HG03565 (cell line): Measurements from ENCODE around the gene WNT7A.
"Not testable (repeated sequence)": the region's sequence is repeated elsewhere in the genome, so short reads cannot be mapped to it uniquely, and the experiment has no call there.

Experiments
- ATAC-seq: cut with Tn5 transposase; IDR thresholded peaks from one replicate; pipeline ENCODE4 v1.9.1; 2021; ENCODE audit warnings: mild to moderate bottlenecking, moderate library complexity; ENCODE audit not compliant: unreplicated experiment

The WNT7A gene

DNA sequence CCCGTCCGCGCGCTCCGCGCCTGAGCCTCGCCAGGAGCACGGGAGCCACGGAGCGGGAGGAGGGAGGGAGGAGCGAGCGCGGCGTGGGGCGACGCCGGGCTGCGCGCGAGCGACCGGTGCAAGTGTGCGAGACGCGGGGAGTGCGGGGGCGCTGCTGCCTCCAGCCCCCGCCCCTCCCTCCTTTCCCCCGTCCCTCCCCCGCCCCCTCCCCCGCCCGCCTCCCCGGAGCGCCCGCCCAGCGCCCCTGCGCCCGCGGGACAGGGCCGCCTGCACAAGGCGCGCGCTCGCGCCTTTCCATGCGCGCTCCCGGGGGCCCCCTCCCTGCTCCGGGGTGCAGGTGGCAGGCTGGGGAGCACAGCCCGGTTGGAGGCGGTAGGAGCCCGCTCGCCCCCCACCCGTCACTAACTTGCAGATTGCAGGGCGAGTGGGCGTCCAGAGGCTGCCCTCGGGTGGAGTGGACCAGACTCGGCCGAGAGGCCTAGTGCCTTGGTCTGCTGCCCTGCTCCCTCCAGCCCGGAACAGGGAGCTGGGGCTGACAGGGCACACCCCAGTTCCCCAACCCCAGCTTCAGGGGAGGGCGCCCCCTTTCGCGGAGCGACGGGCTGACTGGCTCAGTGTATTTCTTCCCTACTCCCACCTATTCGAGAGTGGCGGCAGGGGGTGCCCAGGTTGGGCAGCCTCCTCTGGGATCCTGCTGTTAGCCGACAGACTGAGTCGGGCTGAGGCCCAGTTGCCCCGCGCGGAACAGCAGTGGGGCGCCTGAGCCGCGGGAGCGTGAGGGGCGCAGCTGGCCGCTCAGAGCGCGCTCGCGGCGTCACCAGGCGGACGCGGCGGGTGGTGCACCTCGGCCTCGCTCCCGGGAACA lies at the start of gene WNT7A:
Gene WNT7A, minus strand, starts transcription at position 126 of the 865 bp plus-strand sequence. CDS start 255 bp downstream, outside the sequence.
- ATAC-seq: no peak

- ATAC-seq: not testable (repeated sequence)
Measured at GRCh38 chr3:13928741-13929140, 48.9 kb upstream of the WNT7A start.

DNA sequence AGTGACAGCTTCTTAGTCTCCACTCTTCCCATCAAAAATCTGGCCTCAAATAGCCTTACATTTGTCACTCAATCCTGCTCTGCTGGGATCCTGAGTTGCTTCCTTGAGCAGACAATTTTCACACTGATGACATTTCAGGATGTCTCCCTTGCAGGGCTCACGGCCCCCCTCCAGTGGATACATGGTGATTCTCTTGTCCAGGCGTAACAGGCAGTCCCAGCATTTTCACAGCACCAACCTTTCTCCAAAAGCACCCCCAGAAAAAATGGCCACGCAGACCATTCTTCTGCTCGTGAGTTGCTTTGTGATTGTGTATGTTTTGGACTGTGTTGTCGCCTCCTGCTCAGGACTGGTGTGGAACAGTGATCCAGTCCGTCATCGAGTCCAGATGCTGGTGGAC lies 47.4 kb upstream of the WNT7A start:
- no peak for ATAC-seq

- no peak for ATAC-seq
Measured at GRCh38 chr3:13916375-13916774, 36.5 kb upstream of the WNT7A start.

DNA sequence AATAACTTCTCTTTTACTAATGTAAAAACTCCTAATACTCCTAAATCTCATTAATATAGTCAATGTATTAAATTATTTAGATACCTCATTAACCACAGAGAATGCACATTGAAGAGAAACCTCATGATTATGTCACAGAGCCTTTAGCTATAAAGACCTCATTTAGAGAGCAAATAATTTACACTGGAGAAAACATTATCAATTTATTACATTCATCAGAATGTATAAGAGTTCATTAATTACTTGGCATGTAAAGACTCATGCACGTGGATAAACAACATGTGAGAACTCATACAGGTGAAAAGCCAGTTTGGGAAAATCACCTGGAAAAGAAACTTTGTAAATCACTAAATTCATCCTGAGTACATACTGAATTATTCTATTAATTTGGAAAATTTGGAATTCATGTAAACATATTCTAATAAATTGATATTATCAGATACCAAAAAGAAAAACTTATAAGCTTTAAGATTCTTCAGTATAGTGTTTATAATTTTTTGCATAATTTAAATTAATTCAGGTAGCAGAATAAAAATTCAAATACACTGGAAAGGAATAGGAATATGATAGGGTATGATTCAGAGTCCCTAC lies 22.9 kb upstream of the WNT7A start:
- no peak for ATAC-seq

DNA sequence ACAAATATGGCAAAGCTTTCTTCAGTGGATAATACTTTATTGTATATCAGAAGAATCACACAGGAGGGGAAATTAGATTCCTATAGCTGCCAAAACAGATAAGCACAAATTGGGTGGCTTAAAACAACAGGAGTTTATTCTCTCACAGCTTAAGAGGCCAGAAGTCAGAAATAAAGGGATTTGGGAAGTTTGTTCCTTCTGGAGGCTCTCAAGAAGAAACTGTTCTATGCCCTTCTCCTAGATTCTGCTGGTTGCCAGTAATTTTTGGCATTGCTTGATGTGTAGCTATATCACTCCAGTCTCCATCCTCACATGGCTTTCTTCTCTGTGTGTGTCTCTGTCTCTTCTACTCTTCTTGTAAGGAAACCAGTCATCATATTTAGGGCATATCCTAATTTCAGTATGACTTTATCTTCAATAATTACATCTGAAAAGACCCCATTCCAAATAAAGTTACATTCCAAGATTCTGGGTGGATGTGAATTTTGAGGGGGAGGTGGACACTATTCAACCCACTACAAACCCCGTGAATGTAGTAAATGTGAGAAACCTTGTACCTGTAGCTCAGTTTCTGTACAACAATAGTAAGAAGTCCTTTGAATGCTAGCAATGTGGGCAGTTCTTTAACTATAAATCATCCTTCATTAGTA lies 22.2 kb upstream of the WNT7A start:
- no peak for ATAC-seq

- no peak for ATAC-seq
Measured at GRCh38 chr3:13898346-13898745, 18.5 kb upstream of the WNT7A start.

DNA sequence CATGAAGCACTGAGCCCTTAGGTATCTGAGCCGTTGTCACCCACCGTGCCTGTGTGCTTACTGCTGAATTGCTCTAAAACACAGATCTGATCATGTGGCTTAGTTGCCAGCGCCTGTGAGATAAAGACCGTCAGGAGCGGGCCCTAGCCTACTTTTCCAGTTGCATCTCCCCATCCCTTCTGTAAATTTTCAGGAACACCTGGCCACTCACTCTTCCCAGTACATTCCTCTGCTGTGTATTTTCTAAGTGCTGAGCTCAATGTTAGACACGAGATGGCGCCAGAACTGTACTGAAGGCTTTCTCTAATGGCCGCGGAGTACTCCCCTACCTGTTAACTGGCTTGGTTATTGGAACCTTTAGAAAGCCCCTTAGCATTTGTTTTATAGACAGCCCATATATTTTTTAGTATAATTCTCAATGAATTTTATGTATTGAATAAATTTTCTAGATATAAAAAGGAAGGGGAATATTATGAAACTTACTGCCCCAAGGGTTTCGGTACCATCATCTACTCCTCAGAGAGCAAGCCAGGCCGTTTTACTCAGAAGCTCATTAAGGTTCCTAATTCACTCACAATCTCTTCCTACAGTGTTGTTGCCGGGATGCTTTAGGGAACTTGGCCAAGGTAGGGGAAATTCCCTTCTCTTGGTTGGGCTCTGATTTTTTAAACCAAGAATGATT lies 16.7 kb upstream of the WNT7A start:
- ATAC-seq: no peak

GRCh38 chr3:13895155-13896105 lies 15.6 kb upstream of the WNT7A start:
- peak; percentile 95 for ATAC-seq

- ATAC-seq: no peak
Measured at GRCh38 chr3:13894807-13895154, 14.9 kb upstream of the WNT7A start.

DNA sequence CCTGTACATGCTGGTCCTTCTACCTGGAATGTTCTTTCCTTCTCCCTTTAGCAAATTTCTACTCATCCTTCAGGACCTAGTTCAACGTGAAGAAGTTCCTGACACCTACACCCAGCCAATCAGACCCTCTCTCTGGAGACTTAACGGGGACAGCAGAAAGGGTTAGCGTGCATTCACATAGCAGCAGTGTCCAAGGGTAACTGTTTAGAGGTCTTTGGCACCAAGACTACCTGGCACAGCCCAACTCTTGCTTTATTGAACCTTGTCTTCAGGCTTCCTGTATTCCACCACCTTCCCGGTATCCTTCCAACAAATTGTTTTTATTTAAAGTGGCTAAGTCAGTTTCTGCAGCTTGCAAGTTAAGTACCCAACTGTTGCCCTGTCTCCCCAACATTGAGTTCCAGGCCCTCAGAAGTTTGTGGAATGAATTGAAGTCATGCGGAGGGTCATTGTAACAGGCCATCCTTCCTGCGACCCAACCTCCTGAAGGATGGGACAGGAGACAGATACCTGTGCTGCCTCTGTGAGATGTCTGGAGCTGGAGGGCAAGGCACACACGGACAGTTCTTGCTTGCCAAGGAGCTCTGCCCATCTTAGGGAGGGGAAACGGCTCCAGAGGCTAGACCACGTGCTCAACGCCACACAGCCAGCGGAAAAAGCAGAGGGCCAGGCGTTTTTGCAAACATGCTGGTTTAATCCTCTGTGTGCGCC lies 14.4 kb upstream of the WNT7A start:
- no peak for ATAC-seq

DNA sequence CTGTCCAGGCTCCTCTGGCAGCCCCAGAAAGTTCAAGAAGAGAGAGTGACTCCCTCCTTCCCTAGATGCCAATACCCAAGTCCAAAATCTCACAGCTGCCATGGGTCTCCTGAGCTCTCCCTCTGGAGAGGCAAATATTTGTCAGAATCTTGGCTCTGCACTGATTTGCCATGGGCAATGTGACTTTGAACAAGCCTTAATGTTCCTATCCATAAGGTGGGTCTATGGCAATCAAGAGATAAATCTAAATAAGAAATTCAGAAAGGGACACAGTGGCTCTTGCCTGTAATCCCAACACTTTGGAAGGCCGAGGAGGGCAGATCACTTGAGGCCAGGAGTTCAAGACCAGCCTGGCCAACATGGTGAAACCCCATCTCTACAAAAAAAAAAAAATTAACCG lies 12.4 kb upstream of the WNT7A start:
- no peak for ATAC-seq

DNA sequence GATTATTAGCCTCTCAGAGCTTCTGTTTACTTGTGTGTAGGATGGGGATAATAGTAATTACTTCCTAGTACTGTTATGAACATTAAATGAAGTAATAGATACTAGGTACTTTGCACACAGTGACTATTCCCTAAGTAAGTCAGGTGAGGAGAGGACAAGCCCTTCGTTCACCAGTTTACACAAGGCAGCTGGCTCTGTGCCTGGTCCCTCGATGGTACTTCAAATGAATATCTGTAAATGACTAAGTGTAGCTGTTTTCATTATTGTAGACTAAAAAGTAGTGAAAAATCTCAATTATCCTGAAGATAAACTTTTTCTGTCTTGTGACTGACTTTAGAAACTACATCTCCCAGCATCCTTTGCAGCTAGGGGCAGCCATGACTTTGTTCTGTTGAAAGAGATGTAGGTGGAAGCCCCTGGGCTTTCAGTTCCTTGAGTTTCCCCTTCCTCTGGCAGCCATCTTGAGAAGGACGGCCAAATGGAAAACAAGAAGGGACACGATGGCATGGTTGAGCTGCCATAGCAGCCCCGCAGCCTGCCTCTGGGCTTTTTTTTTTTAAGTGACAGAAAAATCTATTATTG lies 11.7 kb upstream of the WNT7A start:
- ATAC-seq: no peak

GRCh38 chr3:13891017-13891392 lies 11.1 kb upstream of the WNT7A start:
- no peak for ATAC-seq

DNA sequence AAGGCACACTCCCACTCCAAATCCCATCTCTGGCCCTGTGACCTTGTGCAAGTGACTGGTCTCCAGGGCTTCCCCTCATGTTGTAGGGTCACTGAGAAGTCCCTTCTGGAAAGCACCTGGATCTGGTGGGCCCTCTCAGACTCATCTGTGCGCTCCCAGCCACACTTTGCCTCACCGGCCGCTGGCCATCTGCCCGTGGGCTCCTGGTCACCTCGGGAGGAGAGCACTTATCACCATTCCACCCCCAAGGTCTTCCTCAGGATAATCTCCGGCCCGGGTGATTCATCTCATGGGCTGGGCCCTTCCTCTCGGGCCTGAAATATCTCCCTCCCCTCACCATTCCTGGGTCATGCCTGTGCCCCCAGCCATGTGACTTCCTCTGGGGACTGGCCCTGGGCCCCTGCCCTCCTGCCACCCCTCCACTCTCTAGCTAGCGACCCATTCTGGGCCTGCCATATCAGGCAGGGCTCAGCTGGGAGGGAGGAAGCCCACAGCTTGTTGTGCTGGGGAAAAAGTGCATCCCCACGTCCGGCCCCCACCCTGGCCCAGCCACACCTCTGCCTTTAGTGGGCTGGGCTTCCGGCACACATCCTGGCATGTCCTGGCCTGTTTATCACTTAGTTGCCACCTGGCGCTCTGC lies 10.6 kb upstream of the WNT7A start:
- no peak for ATAC-seq

DNA sequence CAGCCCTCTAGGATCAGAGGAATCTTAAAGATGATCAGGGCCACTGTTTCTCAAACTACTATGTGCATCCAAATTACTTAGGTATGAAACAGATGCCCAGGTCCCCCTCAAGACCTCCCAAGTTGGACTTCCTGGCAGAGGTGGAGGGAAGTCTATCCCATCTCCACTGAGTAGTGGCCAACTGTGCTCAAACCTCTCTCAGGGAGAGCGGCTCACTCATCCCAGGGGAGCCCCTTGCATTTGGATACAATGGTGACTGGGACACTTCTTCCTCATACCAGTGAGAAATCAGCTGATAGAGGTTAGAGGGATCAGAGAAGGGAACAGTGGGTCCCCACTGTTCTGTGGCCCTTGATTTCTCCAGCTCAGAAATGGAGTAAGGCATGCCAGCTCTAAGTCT lies 8.7 kb upstream of the WNT7A start:
- ATAC-seq: no peak

GRCh38 chr3:13887495-13888300 lies 7.8 kb upstream of the WNT7A start:
- no peak for ATAC-seq

GRCh38 chr3:13886593-13887129 lies 6.8 kb upstream of the WNT7A start:
- ATAC-seq: no peak
